ENCODE data around the gene GPR39.

DNA sequence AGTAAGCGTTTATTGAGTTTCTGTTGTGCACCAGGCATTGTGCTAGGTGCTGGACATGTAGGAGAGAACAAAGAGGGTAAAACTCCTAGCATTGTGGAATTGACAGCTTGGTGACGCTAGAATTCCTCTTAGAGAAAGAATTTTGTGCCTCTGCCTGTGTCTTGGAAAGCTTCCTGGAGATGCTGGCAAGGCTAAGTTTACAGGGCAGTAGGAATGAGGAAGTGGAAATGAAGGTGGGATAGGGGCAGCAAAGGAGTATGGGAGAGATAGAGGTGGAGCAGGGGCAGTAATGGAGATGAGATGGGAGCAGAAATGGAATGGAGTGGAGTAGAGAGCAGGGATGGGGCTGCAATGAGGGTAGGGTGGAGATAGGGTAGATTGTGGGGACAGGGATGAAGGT is 29.8 kb downstream of the GPR39 start:
- TF ChIP-seq ZNF565 (CRISPR knock-in tag; conservative IDR thresholded peaks at IDR 0.05; ENCODE audit: low read depth) (no peak), CSDC2 (CRISPR knock-in tag; IDR thresholded peaks at IDR 0.05) (no peak), RARB (CRISPR knock-in tag; IDR thresholded peaks at IDR 0.05) (no peak), OSR1 (CRISPR knock-in tag; IDR thresholded peaks at IDR 0.05) (no peak)
- TF ChIP-seq, protein P1, sequence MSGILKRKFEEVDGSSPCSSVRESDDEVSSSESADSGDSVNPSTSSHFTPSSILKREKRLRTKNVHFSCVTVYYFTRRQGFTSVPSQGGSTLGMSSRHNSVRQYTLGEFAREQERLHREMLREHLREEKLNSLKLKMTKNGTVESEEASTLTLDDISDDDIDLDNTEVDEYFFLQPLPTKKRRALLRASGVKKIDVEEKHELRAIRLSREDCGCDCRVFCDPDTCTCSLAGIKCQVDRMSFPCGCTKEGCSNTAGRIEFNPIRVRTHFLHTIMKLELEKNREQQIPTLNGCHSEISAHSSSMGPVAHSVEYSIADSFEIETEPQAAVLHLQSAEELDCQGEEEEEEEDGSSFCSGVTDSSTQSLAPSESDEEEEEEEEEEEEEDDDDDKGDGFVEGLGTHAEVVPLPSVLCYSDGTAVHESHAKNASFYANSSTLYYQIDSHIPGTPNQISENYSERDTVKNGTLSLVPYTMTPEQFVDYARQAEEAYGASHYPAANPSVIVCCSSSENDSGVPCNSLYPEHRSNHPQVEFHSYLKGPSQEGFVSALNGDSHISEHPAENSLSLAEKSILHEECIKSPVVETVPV (CRISPR knock-in tag; IDR thresholded peaks at IDR 0.05) = no peak
- TF ChIP-seq, protein P2, sequence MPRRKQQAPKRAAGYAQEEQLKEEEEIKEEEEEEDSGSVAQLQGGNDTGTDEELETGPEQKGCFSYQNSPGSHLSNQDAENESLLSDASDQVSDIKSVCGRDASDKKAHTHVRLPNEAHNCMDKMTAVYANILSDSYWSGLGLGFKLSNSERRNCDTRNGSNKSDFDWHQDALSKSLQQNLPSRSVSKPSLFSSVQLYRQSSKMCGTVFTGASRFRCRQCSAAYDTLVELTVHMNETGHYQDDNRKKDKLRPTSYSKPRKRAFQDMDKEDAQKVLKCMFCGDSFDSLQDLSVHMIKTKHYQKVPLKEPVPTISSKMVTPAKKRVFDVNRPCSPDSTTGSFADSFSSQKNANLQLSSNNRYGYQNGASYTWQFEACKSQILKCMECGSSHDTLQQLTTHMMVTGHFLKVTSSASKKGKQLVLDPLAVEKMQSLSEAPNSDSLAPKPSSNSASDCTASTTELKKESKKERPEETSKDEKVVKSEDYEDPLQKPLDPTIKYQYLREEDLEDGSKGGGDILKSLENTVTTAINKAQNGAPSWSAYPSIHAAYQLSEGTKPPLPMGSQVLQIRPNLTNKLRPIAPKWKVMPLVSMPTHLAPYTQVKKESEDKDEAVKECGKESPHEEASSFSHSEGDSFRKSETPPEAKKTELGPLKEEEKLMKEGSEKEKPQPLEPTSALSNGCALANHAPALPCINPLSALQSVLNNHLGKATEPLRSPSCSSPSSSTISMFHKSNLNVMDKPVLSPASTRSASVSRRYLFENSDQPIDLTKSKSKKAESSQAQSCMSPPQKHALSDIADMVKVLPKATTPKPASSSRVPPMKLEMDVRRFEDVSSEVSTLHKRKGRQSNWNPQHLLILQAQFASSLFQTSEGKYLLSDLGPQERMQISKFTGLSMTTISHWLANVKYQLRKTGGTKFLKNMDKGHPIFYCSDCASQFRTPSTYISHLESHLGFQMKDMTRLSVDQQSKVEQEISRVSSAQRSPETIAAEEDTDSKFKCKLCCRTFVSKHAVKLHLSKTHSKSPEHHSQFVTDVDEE (CRISPR knock-in tag; IDR thresholded peaks at IDR 0.05) = no peak
